NCI-H1436 treated with DMSO at 0.1 percent for 48 hours (cell line): ENCODE results near the gene HOXB7.

ENCODE experiments used
- DNase-seq: peaks from one replicate; lab custom pipeline; 2025; lab: John Stamatoyannopoulos, UW

The HOXB7 gene

DNA sequence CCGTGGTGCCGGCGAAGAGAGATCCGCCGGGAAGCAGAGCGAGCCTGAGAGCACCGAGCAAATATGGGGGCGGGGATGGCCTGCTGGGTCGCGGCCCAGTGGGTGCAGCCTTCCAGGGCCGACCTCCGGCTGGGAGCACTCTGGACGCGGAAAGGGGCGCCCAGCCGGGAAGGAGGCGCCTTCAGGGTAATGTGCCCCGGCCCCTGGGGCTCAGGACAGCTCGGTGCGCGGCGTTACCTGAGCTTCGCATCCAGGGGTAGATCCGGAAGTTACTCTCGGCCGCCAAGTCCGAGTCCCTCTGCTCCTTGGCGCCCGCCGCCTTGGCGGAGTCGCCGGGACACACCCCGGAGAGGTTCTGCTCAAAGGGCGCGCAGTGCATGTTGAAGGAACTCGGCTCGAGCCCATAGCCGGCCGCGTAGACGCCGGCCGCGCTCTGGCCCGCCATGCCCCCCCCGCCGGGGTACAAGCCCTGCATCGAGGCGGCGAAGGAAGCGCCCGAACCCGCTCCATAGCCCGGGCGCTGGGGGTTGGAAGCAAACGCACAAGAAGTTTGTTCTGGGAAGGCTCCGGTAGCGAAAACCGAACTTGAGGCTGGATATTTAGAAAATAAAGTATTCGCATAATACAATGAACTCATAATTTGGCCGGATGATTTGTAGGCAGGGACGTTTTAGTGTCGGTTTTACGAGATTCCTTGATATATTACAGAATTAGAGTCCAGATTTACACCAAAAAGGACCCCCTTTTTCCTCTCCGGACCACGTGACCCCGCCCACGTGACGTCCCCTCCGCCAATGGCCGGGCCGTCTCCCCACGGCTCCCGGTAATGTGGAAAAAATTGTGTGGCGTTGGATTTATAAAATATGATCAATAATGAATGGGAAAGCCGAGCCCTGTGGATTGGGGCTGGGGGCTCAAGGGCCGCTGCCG, at the start of gene HOXB7:
TSS of gene HOXB7 (minus strand) at position 736 of the 930 bp plus-strand sequence. CDS start at position 637, 99 bp downstream.
- DNase-seq: no peak

DNA sequence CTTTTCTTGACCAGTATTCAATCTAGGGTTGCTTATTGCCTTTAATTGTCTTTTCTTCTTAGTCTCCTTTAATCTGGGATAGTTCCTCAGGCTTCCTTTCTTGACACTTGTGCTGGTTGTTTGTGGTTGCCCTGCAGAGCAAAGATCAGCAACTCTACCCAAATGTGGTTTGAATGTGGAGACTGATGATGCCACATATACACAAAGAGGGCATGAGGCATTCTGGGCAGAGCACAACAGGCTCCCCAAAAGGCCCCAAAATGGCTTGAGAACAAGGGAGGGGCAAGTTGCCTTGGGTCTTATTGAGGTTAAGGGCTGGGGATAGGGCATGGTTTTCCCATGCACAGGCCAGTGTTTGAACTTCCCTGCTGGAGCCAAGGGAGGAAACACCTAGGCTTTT, 45.1 kb upstream of the HOXB7 start:
- no peak for DNase-seq

DNA sequence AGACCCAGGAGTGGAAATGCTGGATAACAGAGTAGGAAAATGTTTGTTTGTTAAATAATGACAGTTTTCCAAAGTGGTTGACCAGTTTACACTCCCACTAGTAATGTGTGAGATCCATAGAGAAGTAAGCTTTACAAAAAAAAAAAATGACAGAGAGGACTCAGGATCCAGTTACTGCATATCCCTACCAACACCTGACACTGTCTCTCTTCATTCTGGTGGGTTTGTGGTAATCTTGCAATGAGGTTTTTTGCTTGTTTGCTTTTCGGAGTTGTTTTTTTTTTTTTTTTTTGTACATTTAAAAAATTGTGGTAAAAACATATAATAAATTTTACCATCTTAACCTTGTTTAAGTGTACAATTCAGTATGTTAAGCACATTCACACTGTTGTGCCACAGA, 38.9 kb upstream of the HOXB7 start:
- no peak for DNase-seq

DNA sequence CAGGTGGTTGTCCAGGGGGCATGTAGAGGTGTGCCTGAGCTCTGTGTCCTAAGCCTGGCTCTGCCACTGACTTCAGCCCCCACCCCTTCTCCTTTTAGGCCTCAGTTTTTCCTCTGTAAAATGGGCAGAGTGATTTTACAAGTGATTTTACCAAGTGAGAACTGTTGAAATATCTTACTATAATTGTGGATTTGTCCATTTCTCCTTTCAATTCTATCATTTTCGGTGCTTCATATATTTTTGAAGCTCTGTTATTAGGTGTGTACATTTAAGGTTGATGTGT, 37.1 kb upstream of the HOXB7 start:
- no peak for DNase-seq

DNA sequence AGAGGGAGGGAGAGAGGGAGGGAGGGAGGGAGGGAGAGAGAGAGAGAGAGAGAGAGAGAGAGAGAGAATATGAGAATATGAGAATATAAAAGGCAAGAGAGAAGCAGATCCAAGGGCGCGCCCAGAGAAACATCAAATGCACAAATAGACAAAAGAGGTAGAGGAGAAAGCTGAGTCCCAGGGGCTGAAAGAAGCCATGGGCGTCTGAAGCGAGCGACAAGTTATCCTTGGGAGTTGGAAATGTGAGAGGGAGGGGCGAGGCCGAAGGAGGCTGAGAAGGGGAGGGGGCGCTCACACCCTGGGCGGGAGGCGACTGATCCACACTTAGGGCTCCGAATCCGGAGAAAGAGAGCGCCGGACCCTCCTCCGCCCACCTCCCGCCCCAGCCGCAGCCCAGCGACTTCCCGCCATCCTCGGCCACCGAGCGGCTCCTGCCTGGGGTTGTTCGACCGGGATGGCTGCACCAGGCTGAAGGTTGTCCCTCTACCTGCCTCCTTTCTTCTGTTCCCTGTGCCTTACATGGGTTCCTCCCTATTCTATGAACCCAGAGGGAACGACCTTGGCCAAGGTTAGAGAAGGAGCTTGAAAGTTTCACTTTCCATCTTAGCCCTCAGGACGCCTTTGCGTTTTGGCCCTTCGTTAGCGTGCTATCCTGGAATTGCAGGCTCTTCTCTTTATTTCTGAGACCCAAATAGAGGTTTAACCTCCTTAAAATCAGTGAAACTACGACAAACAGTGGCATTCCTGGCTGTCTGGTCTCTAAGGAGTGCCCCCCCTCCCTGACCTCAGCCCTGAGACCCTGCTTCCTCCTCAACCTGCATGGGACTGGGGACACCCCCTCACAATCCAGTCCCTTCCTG, 36.5 kb upstream of the HOXB7 start:
- no peak for DNase-seq

DNA sequence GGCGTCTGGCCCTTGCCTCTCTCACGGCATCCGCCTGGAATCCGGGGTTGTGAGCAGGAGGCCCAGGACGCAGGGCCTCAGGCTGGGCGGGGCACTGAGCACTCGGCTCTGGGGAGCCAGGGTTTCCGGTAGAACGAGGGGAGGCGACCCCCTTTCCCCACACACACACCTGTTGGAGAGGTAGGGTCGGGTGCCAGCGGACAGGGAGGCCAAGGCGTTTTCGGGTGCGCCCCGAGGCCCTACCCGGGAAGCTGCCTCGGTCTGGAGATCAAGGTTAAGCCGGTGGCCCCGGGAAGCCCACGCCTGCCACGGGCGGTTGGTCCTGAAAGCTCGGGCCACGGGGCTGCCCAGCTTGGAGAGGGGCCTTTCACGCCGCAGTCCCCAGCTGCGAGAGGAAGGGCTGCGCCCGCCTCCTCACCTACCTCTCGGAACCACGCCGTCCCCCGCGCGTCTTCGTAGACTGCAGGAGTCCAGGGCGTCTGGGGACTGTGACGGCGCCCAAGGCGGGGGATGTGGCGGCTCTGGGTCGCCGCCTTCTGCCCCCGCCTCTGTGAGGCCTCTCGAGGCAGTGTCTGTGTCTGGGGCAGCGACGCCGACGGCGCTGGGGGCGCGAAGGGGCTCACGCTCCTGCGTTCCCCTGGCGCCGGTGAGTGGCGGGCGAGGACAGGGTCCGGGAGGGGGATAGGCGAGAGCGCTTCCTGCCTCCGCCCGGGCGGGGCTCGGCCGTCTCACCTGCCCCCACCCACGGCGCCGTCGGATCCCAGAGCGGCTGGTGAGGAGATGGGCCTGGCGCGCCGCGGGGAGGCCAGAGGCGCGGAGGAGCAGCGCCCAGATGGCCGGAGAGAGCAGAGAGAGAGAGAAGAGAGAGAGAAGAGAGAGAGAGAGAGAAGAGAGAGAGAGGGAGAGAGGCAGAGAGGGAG, 35.6 kb upstream of the HOXB7 start:
- DNase-seq: no peak

DNA sequence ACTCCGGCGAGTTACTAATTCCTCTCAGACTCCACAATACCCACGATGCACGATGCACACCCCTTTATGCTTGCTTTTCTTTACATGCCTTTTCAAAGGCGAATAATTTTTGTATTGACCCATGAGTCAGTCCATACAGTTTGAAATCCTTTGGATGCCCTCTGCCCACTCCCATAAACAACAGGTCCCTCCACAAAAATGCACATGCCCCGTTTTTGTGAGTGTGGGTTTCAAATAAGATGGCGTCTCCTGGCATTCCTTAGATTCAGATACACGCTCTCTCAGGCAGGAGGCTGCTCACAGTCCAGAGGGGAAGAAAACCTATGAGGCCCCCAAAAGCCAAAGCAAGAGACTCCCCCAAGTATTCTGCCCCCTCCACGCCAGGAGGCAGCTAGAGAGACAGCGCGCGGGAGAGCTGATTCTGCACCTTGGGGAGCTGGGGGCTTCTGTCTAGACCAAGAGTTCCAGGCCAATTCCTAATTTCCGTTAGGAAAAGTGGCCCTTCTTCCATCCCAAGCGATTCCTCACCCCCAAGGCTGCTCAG, 34.9 kb upstream of the HOXB7 start:
- DNase-seq: no peak

DNA sequence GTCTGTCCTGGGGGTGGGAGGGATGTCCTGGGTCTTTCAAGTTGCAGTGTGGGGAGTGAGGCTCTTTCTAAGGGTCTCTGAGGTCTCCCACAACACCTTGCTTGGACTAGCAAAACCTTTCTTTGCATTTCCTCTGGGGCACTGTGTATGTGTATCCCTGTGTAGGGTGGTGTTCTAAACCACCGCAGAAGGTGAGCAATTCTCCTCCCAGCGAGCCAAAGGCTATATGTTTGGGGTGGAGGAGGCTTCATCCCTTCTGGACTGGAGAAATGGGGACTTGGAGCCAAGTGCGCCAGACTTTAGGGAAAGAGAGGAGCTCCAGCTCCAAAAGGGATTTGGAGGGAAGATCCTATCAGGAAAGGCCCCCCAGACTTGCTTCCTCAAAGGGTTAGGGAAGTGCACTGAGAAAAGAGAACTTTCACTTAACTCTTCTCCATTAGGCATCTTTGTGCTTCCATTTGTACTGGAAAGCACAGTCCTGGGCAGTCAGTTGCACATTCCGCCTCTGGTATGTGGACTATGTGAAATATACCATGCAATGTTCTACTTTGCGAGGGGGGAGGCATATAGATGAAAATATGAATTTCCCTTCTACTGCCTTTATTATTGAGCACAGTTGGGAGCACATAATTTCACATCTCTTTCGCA, 34.2 kb upstream of the HOXB7 start:
- no peak for DNase-seq

DNA sequence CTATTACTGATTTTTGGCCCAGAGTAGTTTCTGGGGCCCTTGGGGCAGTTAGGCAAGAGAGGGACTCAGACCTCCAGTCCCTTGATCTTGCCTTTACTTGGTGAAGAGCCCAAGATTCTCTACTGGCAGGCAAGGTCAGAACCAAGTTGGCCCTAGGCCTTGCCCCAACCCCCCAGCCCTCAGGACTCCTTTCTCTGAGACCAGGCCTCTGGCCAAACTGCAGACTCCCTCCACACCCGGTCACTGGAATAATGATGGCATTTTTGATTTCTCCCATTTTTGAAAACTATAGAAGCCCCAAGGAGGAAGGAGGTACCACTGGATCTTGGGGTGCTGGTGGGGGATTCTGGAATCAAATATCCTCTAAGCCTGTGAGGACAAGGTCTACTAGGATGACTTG, 33.3 kb upstream of the HOXB7 start:
- DNase-seq: no peak

DNA sequence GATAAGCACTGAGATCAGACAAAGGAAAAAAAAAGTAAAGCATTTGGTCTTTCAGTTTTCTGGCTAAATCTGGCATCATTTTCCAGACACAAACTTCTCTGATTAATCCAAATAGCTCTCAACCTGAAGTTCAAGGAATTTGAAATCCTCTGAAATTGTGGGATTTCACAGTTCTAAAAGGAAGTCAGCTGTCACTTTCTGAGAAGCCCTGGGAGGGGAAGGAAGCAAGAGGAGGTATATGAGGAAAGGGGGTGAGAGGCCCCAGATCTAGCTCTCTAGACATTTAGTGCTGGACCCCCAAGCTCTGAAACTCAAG, 32.8 kb upstream of the HOXB7 start:
- no peak for DNase-seq

DNA sequence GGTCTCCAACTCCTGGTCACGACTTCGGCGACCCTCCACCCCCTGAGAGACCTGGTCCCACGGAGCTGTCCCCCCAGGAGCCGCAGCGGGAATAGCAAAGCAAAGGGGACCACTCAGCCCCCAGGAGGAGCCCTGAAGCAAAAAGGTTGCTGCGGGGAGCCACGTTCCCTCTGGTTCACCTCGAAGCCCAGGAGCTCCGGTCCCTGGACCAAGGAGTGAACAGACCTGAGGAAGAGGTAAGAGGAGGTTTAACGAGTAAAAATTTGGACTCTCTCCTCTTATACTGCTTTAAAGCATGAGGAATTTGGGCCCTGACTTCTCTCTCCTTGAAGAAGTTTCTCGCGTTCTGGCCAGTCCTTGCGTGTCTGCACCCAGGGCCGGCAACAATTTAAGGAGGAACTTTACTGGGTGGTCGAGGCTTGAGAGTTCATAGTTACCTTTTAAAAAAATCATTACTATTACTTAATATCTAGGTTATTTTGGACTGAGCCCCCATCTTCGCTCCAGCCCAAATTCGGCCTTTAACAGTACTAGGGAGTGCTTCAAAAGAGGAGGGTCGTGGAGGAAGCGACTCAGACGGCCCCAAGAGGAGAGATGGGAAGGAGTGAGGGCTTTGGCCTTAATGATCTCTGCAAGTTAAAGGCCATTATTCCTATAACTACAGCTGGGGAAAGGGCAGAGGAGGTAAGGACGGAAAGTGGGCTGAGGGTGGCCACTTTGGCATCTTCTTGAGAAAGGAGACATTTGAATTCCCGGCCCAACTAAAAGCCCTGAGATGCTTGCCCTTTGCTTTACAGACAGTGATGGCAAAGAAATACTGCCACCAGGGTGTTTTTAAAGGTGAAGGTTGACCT, 32.3 kb upstream of the HOXB7 start:
- no peak for DNase-seq

DNA sequence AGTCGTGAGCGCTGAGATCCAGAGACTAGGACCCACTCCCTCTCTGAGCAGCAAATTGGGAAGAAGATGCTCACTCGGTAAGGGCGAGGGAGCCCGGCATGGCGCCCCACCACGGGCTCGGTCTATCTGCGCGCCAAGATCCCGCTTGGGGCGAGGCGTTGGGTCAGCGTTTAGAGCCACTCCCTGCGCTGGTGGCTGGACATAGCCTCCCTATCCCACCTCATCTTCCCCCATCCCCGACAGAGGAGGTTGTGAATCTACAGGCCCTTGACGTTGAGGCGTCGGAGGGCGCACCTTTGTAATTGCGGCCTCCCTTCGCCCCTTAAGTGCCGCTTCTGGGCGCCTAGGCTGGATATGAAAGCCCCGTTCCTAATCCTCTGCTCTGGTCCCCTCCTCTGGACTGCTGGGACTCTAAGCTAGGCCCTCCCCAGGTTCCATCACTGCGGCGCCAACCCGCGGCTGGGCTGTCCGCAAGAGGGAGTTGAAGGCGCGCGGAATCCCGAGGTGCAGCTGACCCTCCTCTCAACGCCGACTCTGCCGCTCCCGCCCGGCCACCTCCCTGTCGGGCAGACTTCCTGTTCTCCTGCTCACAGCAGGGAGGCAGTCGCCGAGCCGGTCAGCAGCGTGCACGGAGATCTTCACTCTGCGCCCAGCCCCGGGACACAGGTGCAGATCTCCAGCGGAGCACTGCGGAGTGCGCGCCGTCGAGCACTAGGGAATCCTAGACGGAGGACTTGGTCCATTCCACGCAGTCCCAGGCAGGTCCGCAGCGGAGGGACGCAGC, 31.4 kb upstream of the HOXB7 start:
- DNase-seq: no peak

DNA sequence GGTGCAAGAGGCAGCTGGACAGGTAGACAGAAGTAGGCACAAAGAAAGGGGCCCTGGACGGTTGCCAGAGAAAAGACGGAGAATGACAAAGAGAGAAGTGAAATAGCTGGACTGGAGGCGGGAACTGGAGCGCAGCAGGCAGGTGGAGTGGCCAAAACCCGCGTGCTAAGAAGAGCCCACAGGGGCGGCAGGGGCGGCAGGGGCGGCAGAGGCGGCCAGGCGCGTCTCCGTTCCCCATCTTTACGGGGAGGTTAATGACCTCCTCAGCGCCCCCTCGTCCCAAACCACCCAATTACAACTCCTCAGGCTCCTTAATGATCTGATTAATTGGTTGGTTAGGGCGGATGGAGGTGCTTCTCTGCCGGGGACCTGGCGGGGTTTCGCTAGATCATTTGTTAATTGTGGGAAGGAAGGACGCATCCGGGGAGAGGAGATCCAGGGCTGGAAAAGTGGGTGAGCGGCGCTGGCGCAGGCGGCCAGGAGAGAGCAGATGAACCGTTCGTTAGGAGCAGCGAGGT, 30.8 kb upstream of the HOXB7 start:
- no peak for DNase-seq

DNA sequence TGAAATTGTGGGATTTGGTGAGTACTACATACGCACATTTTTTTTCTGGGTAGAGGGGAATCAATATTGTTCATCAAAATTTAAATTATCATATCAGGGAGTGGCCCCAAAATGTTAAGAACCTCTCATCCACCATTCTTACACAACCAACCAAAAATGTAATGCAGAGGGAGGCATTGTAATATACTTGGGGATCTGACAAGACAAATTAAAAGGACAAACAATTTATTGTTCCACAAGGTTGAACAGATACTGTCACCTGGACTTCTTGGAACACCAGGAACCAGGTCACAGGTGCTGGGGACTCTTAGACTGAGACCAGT, 30.0 kb upstream of the HOXB7 start:
- no peak for DNase-seq

DNA sequence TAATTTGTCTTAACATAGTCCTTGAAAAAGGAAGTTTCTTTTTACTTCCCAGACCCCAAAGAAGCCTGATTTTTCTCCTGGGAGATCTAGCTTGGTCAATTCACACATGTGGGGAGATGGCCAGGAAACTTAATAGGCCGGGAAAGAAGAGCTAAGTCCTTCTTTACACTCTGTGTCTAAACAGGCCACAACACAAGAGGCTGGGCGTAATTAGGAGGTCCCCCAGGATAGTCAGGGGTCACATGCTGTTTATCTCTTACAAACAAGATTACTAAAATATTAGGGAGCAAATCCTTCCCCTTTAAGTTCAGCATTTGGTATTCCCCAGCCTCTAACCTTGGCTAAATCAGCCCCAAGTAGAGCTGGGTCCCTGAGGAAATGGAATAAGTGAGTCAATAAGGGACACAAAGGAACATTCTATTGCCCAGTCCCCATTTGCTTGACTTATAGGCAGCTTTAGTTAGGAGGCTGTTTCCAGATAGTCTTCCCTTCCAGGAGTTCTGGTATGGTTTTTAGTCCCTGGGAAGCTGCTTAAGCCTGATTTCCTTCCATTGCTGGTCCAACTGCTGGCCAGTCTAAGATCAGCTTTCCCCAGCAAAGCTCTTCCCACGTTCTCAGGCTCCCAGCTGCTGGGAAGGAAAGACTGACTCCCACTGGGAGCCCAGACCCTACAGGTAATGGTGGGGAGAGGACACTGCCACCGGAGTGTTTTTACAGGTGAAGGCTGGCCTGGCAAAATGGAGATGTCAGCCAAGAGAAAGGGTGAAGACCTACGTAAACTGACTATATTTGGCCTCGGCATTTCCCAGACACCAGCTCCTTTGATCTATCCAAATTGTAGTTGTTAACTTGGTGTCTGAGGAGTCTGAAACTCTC, 29.4 kb upstream of the HOXB7 start:
- no peak for DNase-seq

DNA sequence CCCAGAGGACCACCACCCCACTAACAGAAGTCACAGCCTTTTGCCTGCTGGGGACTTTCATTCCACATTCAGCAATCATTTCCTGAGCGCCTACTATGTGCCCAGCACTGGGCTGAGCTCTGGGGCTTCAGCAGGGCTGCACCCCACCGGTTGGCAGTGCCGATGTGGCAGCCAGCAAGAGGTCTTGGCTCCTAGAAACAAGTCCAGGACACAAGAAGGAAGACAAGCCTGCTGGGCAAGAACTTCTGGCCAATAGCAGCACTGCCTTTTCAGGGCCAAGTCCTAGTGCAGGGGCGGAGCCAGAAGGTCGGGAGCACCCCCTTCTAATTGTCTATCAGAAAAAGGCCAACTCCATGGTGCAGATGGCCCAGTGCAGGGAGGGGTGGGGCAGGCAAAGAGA, 28.3 kb upstream of the HOXB7 start:
- no peak for DNase-seq

DNA sequence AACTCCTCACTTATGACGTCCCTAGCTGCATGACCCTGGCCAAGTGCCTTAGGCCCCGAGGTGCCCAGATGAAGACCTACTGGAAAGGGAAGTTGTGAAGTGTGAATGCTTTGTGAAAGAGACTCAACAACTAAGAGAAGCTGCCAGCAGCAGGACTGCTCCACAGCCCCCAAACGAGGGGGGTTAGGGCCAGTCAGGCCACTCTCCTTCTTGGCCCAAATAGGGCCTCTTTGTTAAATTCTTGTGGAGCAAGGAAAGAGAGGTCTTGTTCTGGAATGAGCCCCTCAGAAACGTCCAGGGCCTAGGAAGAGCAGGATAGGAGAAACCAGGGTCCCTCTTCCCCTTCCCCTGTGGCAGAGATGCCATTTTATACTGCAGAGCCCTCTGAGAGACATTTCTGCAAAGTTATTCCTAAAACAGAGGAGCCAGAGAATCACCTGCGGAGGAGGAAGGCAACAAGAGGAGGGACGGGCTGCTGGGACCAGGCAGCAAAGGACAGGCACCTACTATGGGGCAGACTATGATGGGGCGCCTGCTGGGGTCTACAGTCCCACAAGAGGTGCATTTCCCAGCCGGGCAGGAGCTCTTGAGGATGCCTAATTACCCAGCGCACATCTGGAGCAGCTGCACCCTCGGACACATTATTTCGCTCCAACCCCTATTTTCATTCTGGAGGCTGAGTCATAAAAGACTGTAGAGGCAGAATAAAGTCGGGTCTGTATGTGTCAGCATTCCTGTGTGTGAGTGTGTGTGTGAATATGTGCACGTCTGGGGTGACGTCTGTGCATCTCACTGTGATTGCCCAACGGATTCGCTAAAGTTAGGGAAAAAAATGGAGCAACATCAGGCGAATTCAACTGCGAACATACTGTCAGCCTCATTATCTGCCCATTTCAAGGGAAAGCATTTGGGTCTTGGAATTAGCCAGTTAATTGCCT, 26.8 kb upstream of the HOXB7 start:
- no peak for DNase-seq
